ENCODE data around the gene ZNF77.

DNA sequence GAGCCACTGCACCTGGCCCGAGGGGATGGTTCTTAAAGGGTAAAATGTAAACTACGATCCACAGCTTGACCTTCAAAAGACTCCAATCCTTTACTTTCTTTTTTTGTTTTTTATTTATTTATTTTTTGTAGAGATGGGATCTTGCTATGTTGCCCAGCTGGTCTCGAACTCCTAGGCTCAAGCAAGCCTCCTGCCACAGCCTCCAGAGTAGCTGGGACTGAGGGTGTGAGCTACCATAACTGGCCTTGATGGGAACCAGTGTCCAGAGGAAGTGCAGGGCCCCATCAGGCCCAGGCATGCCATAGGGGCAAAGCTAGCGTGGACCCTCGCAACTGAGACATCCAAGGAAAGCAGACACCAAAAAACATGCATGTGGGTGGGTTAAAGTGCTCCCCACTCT, 18.4 kb upstream of the ZNF77 start:
- TF ChIP-seq, protein P1, sequence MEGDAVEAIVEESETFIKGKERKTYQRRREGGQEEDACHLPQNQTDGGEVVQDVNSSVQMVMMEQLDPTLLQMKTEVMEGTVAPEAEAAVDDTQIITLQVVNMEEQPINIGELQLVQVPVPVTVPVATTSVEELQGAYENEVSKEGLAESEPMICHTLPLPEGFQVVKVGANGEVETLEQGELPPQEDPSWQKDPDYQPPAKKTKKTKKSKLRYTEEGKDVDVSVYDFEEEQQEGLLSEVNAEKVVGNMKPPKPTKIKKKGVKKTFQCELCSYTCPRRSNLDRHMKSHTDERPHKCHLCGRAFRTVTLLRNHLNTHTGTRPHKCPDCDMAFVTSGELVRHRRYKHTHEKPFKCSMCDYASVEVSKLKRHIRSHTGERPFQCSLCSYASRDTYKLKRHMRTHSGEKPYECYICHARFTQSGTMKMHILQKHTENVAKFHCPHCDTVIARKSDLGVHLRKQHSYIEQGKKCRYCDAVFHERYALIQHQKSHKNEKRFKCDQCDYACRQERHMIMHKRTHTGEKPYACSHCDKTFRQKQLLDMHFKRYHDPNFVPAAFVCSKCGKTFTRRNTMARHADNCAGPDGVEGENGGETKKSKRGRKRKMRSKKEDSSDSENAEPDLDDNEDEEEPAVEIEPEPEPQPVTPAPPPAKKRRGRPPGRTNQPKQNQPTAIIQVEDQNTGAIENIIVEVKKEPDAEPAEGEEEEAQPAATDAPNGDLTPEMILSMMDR (IDR thresholded peaks at IDR 0.05), result no peak
- no peak for TF ChIP-seq POLR2A (IDR thresholded peaks at IDR 0.05)

Measured in vagina (tissue), 2 donors.